ENCODE data around the gene DMAC2.
A peak's percentile ranks its signal among the peaks of the same experiment; 100 is the strongest.
"Not testable (repeated sequence)": the region's sequence is repeated elsewhere in the genome, so short reads cannot be mapped to it uniquely, and the experiment has no call there.

The DMAC2 gene

GRCh38 chr19:41397086-41398049 lies 42.3 kb downstream of the DMAC2 start, which contains the start of the genes BCKDHA and EXOSC5:
Gene BCKDHA, plus strand, starts transcription at chr19:41397818. Its CDS starts 10 bp downstream, at chr19:41397828.
Gene EXOSC5, minus strand, starts transcription at chr19:41397359. Its CDS starts 31 bp downstream, at chr19:41397328.
- DNase-seq: peak; percentile 100

- DNase-seq: no peak
These were observed 44.4 kb downstream of the DMAC2 start for GRCh38 chr19:41395355-41395754.

- DNase-seq: no peak
These were observed 46.9 kb downstream of the DMAC2 start for GRCh38 chr19:41392775-41393174.

GRCh38 chr19:41391618-41392017 lies 48.1 kb downstream of the DMAC2 start:
- DNase-seq: no peak

GRCh38 chr19:41386442-41386841 lies 53.3 kb downstream of the DMAC2 start:
- no peak for DNase-seq

GRCh38 chr19:41384351-41384750 lies 55.4 kb downstream of the DMAC2 start:
- no peak for DNase-seq

- not testable (repeated sequence) for DNase-seq
These were observed 58.2 kb downstream of the DMAC2 start for GRCh38 chr19:41381536-41381935.

Data from HCEC 1CT (cell line).